Activated T-cell treated with anti-CD3 and anti-CD28 coated beads, Interleukin-2, amount 50 U/mL, for 24 hours (primary cell): Measurements from ENCODE around the gene OLFM1.

Experiments
- DNase-seq: peaks from one replicate; pipeline ENCODE4 v3.0.0-alpha.2; 2020
- H3K27ac Mint-ChIP-seq: 2 replicates; pipeline ENCODE4 v1.8.0; 2020; ENCODE audit warnings: mild to moderate bottlenecking, mixed read lengths
- H3K27me3 Mint-ChIP-seq: 2 replicates; pipeline ENCODE4 v1.8.0; 2020; ENCODE audit warnings: mixed read lengths
- H3K36me3 Mint-ChIP-seq: 2 replicates; pipeline ENCODE4 v1.8.0; 2020; ENCODE audit warnings: low read depth, mixed read lengths
- H3K4me1 Mint-ChIP-seq: 2 replicates; pipeline ENCODE4 v1.8.0; 2020; ENCODE audit warnings: low read depth, mixed read lengths
- H3K4me3 Mint-ChIP-seq: 2 replicates; pipeline ENCODE4 v1.8.0; 2020; ENCODE audit warnings: mild to moderate bottlenecking, moderate library complexity, mixed read lengths
- H3K9me3 Mint-ChIP-seq: 2 replicates; pipeline ENCODE4 v1.8.0; 2020; ENCODE audit warnings: mixed read lengths

The OLFM1 gene

GRCh38 chr9:135067096-135067710 lies 20.3 kb upstream of the OLFM1 start:
- Mint-ChIP-seq H3K4me3 (no peak overlapping the region), H3K9me3 (peaks cover 17% of the 10 kb centered on the region), H3K27me3 (peaks cover 47% of the 10 kb centered on the region), H3K36me3 (no peaks in the 10 kb centered on the region), H3K27ac (no peak overlapping the region), H3K4me1 (no peaks in the 10 kb centered on the region)
- peak; percentile 7 for DNase-seq

- H3K27ac Mint-ChIP-seq: no peak overlapping the region
- no peaks in the 10 kb centered on the region for H3K4me1 Mint-ChIP-seq
- peaks cover 52% of the 10 kb centered on the region for H3K27me3 Mint-ChIP-seq
- no peak overlapping the region for H3K4me3 Mint-ChIP-seq
- H3K36me3 Mint-ChIP-seq: no peaks in the 10 kb centered on the region
- H3K9me3 Mint-ChIP-seq: peaks cover 10% of the 10 kb centered on the region
- no peak for DNase-seq
These were observed 18.6 kb upstream of the OLFM1 start for GRCh38 chr9:135068776-135069415.

GRCh38 chr9:135069558-135070197 lies 17.8 kb upstream of the OLFM1 start:
- Mint-ChIP-seq H3K4me3 (no peak overlapping the region), H3K9me3 (peaks cover 3% of the 10 kb centered on the region), H3K4me1 (peaks cover under 1% of the 10 kb centered on the region), H3K27me3 (peaks cover 50% of the 10 kb centered on the region), H3K27ac (no peak overlapping the region), H3K36me3 (no peaks in the 10 kb centered on the region)
- DNase-seq: peak; percentile 18

GRCh38 chr9:135070198-135070951 lies 17.1 kb upstream of the OLFM1 start:
- no peak overlapping the region for H3K27ac Mint-ChIP-seq
- peaks cover 50% of the 10 kb centered on the region for H3K27me3 Mint-ChIP-seq
- no peaks in the 10 kb centered on the region for H3K36me3 Mint-ChIP-seq
- peaks cover 2% of the 10 kb centered on the region for H3K4me1 Mint-ChIP-seq
- H3K9me3 Mint-ChIP-seq: no peaks in the 10 kb centered on the region
- no peak overlapping the region for H3K4me3 Mint-ChIP-seq
- DNase-seq: no peak

GRCh38 chr9:135070964-135071735 lies 16.3 kb upstream of the OLFM1 start:
- H3K9me3 Mint-ChIP-seq: no peaks in the 10 kb centered on the region
- peak; percentile 11 for DNase-seq
- H3K27me3 Mint-ChIP-seq: peaks cover 45% of the 10 kb centered on the region
- no peaks in the 10 kb centered on the region for H3K36me3 Mint-ChIP-seq
- H3K4me1 Mint-ChIP-seq: peaks cover 2% of the 10 kb centered on the region
- H3K4me3 Mint-ChIP-seq: no peak overlapping the region
- no peak overlapping the region for H3K27ac Mint-ChIP-seq

GRCh38 chr9:135073081-135073740 lies 14.3 kb upstream of the OLFM1 start:
- no peaks in the 10 kb centered on the region for H3K9me3 Mint-ChIP-seq
- no peak overlapping the region for H3K4me3 Mint-ChIP-seq
- H3K36me3 Mint-ChIP-seq: no peaks in the 10 kb centered on the region
- H3K27ac Mint-ChIP-seq: no peak overlapping the region
- H3K4me1 Mint-ChIP-seq: peaks cover 2% of the 10 kb centered on the region
- H3K27me3 Mint-ChIP-seq: peaks cover 59% of the 10 kb centered on the region
- DNase-seq: peak; percentile 11

- no peak overlapping the region for H3K27ac Mint-ChIP-seq
- H3K4me3 Mint-ChIP-seq: no peak overlapping the region
- H3K9me3 Mint-ChIP-seq: no peaks in the 10 kb centered on the region
- no peak for DNase-seq
- no peaks in the 10 kb centered on the region for H3K36me3 Mint-ChIP-seq
- peaks cover 59% of the 10 kb centered on the region for H3K27me3 Mint-ChIP-seq
- H3K4me1 Mint-ChIP-seq: peaks cover 2% of the 10 kb centered on the region
These were observed 13.6 kb upstream of the OLFM1 start for GRCh38 chr9:135073741-135074305.

GRCh38 chr9:135074354-135075233 lies 12.9 kb upstream of the OLFM1 start:
- no peak overlapping the region for H3K27ac Mint-ChIP-seq
- no peaks in the 10 kb centered on the region for H3K9me3 Mint-ChIP-seq
- DNase-seq: peak; percentile 14
- H3K4me3 Mint-ChIP-seq: no peak overlapping the region
- H3K36me3 Mint-ChIP-seq: no peaks in the 10 kb centered on the region
- H3K4me1 Mint-ChIP-seq: peaks cover 2% of the 10 kb centered on the region
- peaks cover 54% of the 10 kb centered on the region for H3K27me3 Mint-ChIP-seq

- peaks cover 45% of the 10 kb centered on the region for H3K27me3 Mint-ChIP-seq
- H3K36me3 Mint-ChIP-seq: no peaks in the 10 kb centered on the region
- H3K4me1 Mint-ChIP-seq: peaks cover 2% of the 10 kb centered on the region
These were observed 12.0 kb upstream of the OLFM1 start for GRCh38 chr9:135075234-135076142.

GRCh38 chr9:135076143-135076875 lies 11.2 kb upstream of the OLFM1 start:
- Mint-ChIP-seq H3K27ac (no peak overlapping the region), H3K4me1 (peaks cover 2% of the 10 kb centered on the region), H3K9me3 (no peaks in the 10 kb centered on the region), H3K4me3 (no peak overlapping the region), H3K27me3 (peaks cover 45% of the 10 kb centered on the region), H3K36me3 (no peaks in the 10 kb centered on the region)
- peak; percentile 21 for DNase-seq

More at GRCh38 chr9:135075234-135076142, 12.0 kb upstream of the OLFM1 start:
- no peaks in the 10 kb centered on the region for H3K9me3 Mint-ChIP-seq
- DNase-seq: peak; percentile 12
- H3K4me3 Mint-ChIP-seq: no peak overlapping the region
- no peak overlapping the region for H3K27ac Mint-ChIP-seq

GRCh38 chr9:135076876-135077430 lies 10.5 kb upstream of the OLFM1 start:
- H3K4me1 Mint-ChIP-seq: peaks cover 2% of the 10 kb centered on the region
- H3K27me3 Mint-ChIP-seq: peaks cover 45% of the 10 kb centered on the region
- DNase-seq: peak; percentile 16
- no peaks in the 10 kb centered on the region for H3K36me3 Mint-ChIP-seq
- no peaks in the 10 kb centered on the region for H3K9me3 Mint-ChIP-seq
- no peak overlapping the region for H3K4me3 Mint-ChIP-seq
- H3K27ac Mint-ChIP-seq: no peak overlapping the region
